Adipocyte (in vitro differentiated cells): ENCODE data around the gene NUMB.

ENCODE experiments used
- DNase-seq: peaks from one replicate; pipeline ENCODE4 v3.0.0-alpha.2; 2015; ENCODE audit warnings: low read depth
- H3K27me3 ChIP-seq: replicated peaks from 2 replicates; pipeline ENCODE4 v1.7.0; 2013; ENCODE audit warnings: mild to moderate bottlenecking, low read length, moderate library complexity; ENCODE audit not compliant: control insufficient read depth, insufficient read depth
- H3K36me3 ChIP-seq: 2 replicates; pipeline ENCODE4 v1.7.0; 2013; ENCODE audit warnings: low read length, mild to moderate bottlenecking, moderate library complexity; ENCODE audit not compliant: control insufficient read depth, insufficient read depth, severe bottlenecking
- H3K4me1 ChIP-seq: 2 replicates; pipeline ENCODE4 v1.7.0; 2013; ENCODE audit warnings: mild to moderate bottlenecking, low read length, moderate library complexity; ENCODE audit not compliant: control insufficient read depth, insufficient read depth
- H3K4me3 ChIP-seq: 2 replicates; pipeline ENCODE4 v1.7.0; 2013; ENCODE audit warnings: mild to moderate bottlenecking, low read length, moderate library complexity
- H3K9ac ChIP-seq: 2 replicates; pipeline ENCODE4 v1.7.0; 2013; ENCODE audit warnings: mild to moderate bottlenecking, low read length, moderate library complexity
- H3K9me3 ChIP-seq: 2 replicates; pipeline ENCODE4 v1.7.0; 2013; ENCODE audit warnings: mild to moderate bottlenecking, low read length, moderate library complexity; ENCODE audit not compliant: control insufficient read depth

The NUMB gene

GRCh38 chr14:73234586-73235394 lies 223.6 kb downstream of the NUMB start:
- peaks cover 24% of the 10 kb centered on the region for H3K4me1 ChIP-seq
- no peaks in the 10 kb centered on the region for H3K36me3 ChIP-seq
- H3K9ac ChIP-seq: no peak overlapping the region
- no peak overlapping the region for H3K4me3 ChIP-seq
- no peaks in the 10 kb centered on the region for H3K9me3 ChIP-seq
- no peak for DNase-seq
- peaks cover 24% of the 10 kb centered on the region for H3K27me3 ChIP-seq

GRCh38 chr14:73234029-73234428 lies 224.3 kb downstream of the NUMB start:
- Histone ChIP-seq H3K4me1 (peaks cover 20% of the 10 kb centered on the region), H3K4me3 (no peak overlapping the region), H3K27me3 (peaks cover 24% of the 10 kb centered on the region), H3K9me3 (no peaks in the 10 kb centered on the region), H3K36me3 (no peaks in the 10 kb centered on the region), H3K9ac (no peak overlapping the region)
- no peak for DNase-seq

GRCh38 chr14:73233564-73233963 lies 224.8 kb downstream of the NUMB start:
- Histone ChIP-seq H3K36me3 (no peaks in the 10 kb centered on the region), H3K9me3 (no peaks in the 10 kb centered on the region), H3K4me3 (no peak overlapping the region), H3K9ac (no peak overlapping the region), H3K27me3 (peaks cover 24% of the 10 kb centered on the region), H3K4me1 (peaks cover 20% of the 10 kb centered on the region)
- DNase-seq: no peak

- no peaks in the 10 kb centered on the region for H3K9me3 ChIP-seq
- peaks cover 24% of the 10 kb centered on the region for H3K27me3 ChIP-seq
- no peak for DNase-seq
- H3K9ac ChIP-seq: no peak overlapping the region
- no peak overlapping the region for H3K4me3 ChIP-seq
- H3K36me3 ChIP-seq: no peaks in the 10 kb centered on the region
- peaks cover 20% of the 10 kb centered on the region for H3K4me1 ChIP-seq
These were observed 225.4 kb downstream of the NUMB start for GRCh38 chr14:73232984-73233383.

- no peak for DNase-seq
- H3K4me1 ChIP-seq: peaks cover 26% of the 10 kb centered on the region
- H3K27me3 ChIP-seq: peaks cover 24% of the 10 kb centered on the region
- H3K9me3 ChIP-seq: no peaks in the 10 kb centered on the region
- no peaks in the 10 kb centered on the region for H3K36me3 ChIP-seq
- H3K9ac ChIP-seq: no peak overlapping the region
- no peak overlapping the region for H3K4me3 ChIP-seq
These were observed 226.1 kb downstream of the NUMB start for GRCh38 chr14:73231981-73232851.

- Histone ChIP-seq H3K36me3 (no peaks in the 10 kb centered on the region), H3K9me3 (no peaks in the 10 kb centered on the region), H3K27me3 (peaks cover 16% of the 10 kb centered on the region), H3K4me1 (peaks cover 19% of the 10 kb centered on the region), H3K9ac (no peak overlapping the region), H3K4me3 (no peak overlapping the region)
- no peak for DNase-seq
These were observed 228.3 kb downstream of the NUMB start for GRCh38 chr14:73230051-73230450.

DNA sequence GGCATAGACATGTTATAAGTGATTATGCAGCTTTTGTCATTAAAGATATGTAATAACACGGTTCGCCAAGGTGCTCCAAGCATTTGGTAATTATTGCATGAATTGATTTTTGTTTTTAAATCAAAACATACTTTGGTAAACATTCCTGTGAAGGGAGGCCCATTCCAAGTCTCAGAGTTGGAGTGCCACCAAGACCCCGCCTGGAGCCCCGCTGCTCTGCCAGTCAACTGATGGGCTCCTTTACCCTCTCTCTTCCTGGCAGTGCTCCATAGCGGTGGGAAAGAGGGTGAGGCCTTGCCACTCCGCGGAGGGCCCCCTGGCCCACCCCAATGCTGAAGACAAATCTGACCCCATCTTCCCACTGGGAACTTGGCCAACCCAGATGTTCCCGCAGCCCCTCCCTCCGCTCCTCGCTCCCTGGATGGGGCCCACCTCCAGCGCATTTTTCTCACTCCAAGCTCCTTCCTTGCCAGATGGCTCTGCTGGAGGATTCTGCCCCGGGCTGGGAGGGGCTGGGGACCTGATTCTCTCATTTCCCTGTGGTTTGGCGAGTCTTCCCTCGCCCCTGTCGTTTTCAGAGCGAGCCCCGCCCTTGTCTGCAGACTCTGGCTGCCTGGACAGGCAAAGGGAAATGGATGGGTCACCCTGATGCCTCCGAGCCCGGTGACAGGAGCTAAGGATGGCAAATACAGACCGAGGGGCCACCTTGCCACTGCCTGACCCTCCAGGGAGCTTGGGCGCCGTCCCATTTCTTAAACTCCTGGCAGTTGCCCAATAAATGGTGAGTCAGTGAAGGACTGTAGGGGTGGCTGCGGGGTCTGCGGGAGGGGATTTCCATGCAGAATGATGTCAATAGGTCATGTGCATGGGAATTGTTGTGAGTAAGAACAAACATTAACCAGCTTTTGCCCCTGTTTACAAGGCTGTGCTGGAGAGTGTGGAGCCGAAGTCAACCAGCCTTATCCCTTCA lies 230.2 kb downstream of the NUMB start:
- H3K9ac ChIP-seq: no peak overlapping the region
- H3K27me3 ChIP-seq: no peaks in the 10 kb centered on the region
- peaks cover 27% of the 10 kb centered on the region for H3K4me1 ChIP-seq
- no peaks in the 10 kb centered on the region for H3K36me3 ChIP-seq
- no peaks in the 10 kb centered on the region for H3K9me3 ChIP-seq
- DNase-seq: peak; percentile 89
- peak overlapping the region; percentile 45 for H3K4me3 ChIP-seq

DNA sequence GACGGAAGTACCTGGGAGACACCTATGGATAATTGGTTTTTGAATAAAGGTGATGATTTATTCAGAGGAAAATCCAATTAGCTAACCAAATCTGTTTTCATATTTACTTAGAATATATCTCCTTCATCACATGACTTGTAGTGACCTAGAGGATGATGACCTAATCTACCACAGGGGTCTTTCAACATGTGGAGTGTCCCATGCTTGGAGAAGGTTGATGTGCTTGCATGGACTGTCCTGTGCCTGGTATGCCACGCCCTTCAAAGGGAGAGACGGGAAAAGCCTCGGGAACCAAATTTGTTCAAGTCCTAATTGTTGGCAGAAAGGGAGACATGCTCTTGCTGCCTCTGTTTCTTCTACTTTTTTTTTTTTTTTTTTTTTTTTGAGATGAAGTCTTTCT lies 232.8 kb downstream of the NUMB start:
- peaks cover 7% of the 10 kb centered on the region for H3K36me3 ChIP-seq
- no peak for DNase-seq

More for the DNA sequence above, 232.8 kb downstream of the NUMB start:
- Histone ChIP-seq H3K9ac (no peak overlapping the region), H3K27me3 (no peaks in the 10 kb centered on the region), H3K4me1 (peaks cover 43% of the 10 kb centered on the region), H3K9me3 (no peaks in the 10 kb centered on the region), H3K4me3 (no peak overlapping the region)
